Karpas-422 (cell line): ENCODE data around the gene WDR64. TPM values are rescaled to one million over a fixed set of nuclear protein-coding genes. Genes with fewer than 3 reads are reported as not detected.

Source experiments
- DNase-seq: peaks from one replicate; pipeline ENCODE4 v3.0.0-alpha.2; 2015
- H2AFZ ChIP-seq: fragments of 200-600 bp; sonication (generic); 2 replicates; pipeline ENCODE4 v1.6.1; 2014; ENCODE audit warnings: antibody characterized with exemption, low read length, mixed read lengths
- H3K27ac ChIP-seq: fragments of 200-600 bp; sonication (generic); 2 replicates; pipeline ENCODE4 v1.5.1; 2014; ENCODE audit warnings: mild to moderate bottlenecking, low read length, moderate library complexity
- H3K27me3 ChIP-seq: fragments of 200-600 bp; sonication (generic); 2 replicates; pipeline ENCODE4 v1.6.1; 2014; ENCODE audit warnings: low read length, mixed read lengths
- H3K36me3 ChIP-seq: fragments of 200-600 bp; sonication (generic); 2 replicates; pipeline ENCODE4 v1.6.1; 2014; ENCODE audit warnings: low read length, mixed read lengths; ENCODE audit not compliant: insufficient read depth
- H3K4me1 ChIP-seq: fragments of 200-600 bp; sonication (generic); 2 replicates; pipeline ENCODE4 v1.6.1; 2014; ENCODE audit warnings: mild to moderate bottlenecking, low read length, mixed read lengths
- H3K4me2 ChIP-seq: fragments of 200-600 bp; sonication (generic); 2 replicates; pipeline ENCODE4 v1.6.1; 2014; ENCODE audit warnings: low read length, low read depth, mild to moderate bottlenecking; ENCODE audit not compliant: poor library complexity, severe bottlenecking
- H3K4me3 ChIP-seq: fragments of 200-600 bp; sonication (generic); 2 replicates; pipeline ENCODE4 v1.5.1; 2014; ENCODE audit warnings: mild to moderate bottlenecking, antibody characterized with exemption, low read length, mixed read lengths
- H3K79me2 ChIP-seq: fragments of 200-600 bp; sonication (generic); 2 replicates; pipeline ENCODE4 v1.6.1; 2014; ENCODE audit warnings: mild to moderate bottlenecking, low read length, mixed read lengths
- H3K9ac ChIP-seq: fragments of 200-600 bp; sonication (generic); 2 replicates; pipeline ENCODE4 v1.6.0; 2014; ENCODE audit warnings: low read length
- H3K9me2 ChIP-seq: fragments of 200-600 bp; sonication (generic), shearing (Covaris generic); replicated peaks from 2 replicates; pipeline ENCODE4 v1.6.0; 2014; ENCODE audit warnings: mild to moderate bottlenecking, low read length, moderate library complexity; ENCODE audit not compliant: insufficient read depth
- H3K9me3 ChIP-seq: fragments of 300-700, 200-600 bp; sonication (generic); 2 replicates; pipeline ENCODE4 v1.6.1; 2014; ENCODE audit warnings: low read length, mixed read lengths
- H4K20me1 ChIP-seq: fragments of 200-600 bp; sonication (generic); 2 replicates; pipeline ENCODE4 v1.6.1; 2014; ENCODE audit warnings: mild to moderate bottlenecking, antibody characterized with exemption, low read length, low read depth; ENCODE audit not compliant: insufficient read depth
- total RNA-seq: library from RNA; depleted of rRNA; stranded (reverse); fragments of >200 nt; shearing (Covaris generic); gene quantifications from 2 replicates; pipeline ENCODE4 v1.2.3, GENCODE V29; 2014; ENCODE audit warnings: low replicate concordance; rRNA removed

The WDR64 gene
- total RNA-seq, 1 experiment from 2014 or later: not detected

- H3K4me2 ChIP-seq: peak overlapping the region; percentile 90
- H3K9ac ChIP-seq: peak overlapping the region; percentile 79
- no peaks in the 10 kb centered on the region for H4K20me1 ChIP-seq
- peak overlapping the region; percentile 91 for H2AFZ ChIP-seq
- H3K9me3 ChIP-seq: no peaks in the 10 kb centered on the region
- H3K27ac ChIP-seq: peak overlapping the region; percentile 87
- peak; percentile 54 for DNase-seq
- H3K4me1 ChIP-seq: peaks cover 23% of the 10 kb centered on the region
- H3K36me3 ChIP-seq: peaks cover 25% of the 10 kb centered on the region; the same call in 1 of the 2 replicates
- H3K9me2 ChIP-seq: no peaks in the 10 kb centered on the region
- H3K79me2 ChIP-seq: peaks cover 37% of the 10 kb centered on the region
- peak overlapping the region; percentile 83 for H3K4me3 ChIP-seq
- no peaks in the 10 kb centered on the region for H3K27me3 ChIP-seq
These were observed 196.7 kb downstream of the WDR64 start for GRCh38 chr1:241848686-241849344.

- Histone ChIP-seq H3K9me3 (no peaks in the 10 kb centered on the region), H3K4me1 (peaks cover 23% of the 10 kb centered on the region), H3K36me3 (peaks cover 26% of the 10 kb centered on the region; the same call in 1 of the 2 replicates), H3K27me3 (no peaks in the 10 kb centered on the region), H4K20me1 (no peaks in the 10 kb centered on the region), H3K4me3 (peak overlapping the region; percentile 83), H3K4me2 (peak overlapping the region; percentile 90), H3K9ac (peak overlapping the region; percentile 79), H3K79me2 (peaks cover 37% of the 10 kb centered on the region), H3K27ac (peak overlapping the region; percentile 87), H2AFZ (no peak overlapping the region; the same call in 1 of the 2 replicates), H3K9me2 (no peaks in the 10 kb centered on the region)
- peak; percentile 63 for DNase-seq
These were observed 197.2 kb downstream of the WDR64 start for GRCh38 chr1:241849345-241849695.

Other genes with a start within 250 kb of the WDR64 start
- 40.3 and 58.3 TPM in 2 replicates for gene FH, start 132.5 kb upstream of the WDR64 start, total RNA-seq
- 2.8 and 5.8 TPM in 2 replicates for gene KMO, start 119.9 kb upstream of the WDR64 start, total RNA-seq
- 3.2 and 41.1 TPM in 2 replicates for gene CHML, start 11.9 kb upstream of the WDR64 start, total RNA-seq
- 3.6 and 4.6 TPM in 2 replicates for gene OPN3, start 11.9 kb upstream of the WDR64 start, total RNA-seq
- gene EXO1, start 195.9 kb downstream of the WDR64 start, total RNA-seq: 9.8 and 14.2 TPM in 2 replicates